GM21619 (cell line): Measurements from ENCODE around the gene RXRG.
"Not testable (repeated sequence)": the region's sequence is repeated elsewhere in the genome, so short reads cannot be mapped to it uniquely, and the experiment has no call there.

Experiments used
- ATAC-seq: cut with Tn5 transposase; IDR thresholded peaks from one replicate; pipeline ENCODE4 v1.9.1; 2021; ENCODE audit not compliant: unreplicated experiment

The RXRG gene

GRCh38 chr1:165444897-165445370, at the start of gene RXRG:
RXRG (minus strand) TSS chr1:165445126; CDS start chr1:165444893, 233 bp downstream.
- no peak for ATAC-seq

GRCh38 chr1:165492845-165493373, 48.0 kb upstream of the RXRG start:
- ATAC-seq = no peak

GRCh38 chr1:165490175-165490574, 45.2 kb upstream of the RXRG start:
- ATAC-seq = no peak

- no peak for ATAC-seq
Observed at GRCh38 chr1:165487921-165488320, 43.0 kb upstream of the RXRG start.

GRCh38 chr1:165486663-165487062, 41.7 kb upstream of the RXRG start:
- no peak for ATAC-seq

- no peak for ATAC-seq
Observed at GRCh38 chr1:165485716-165486115, 40.8 kb upstream of the RXRG start.

GRCh38 chr1:165484532-165484931, 39.6 kb upstream of the RXRG start:
- no peak for ATAC-seq

GRCh38 chr1:165483412-165483811, 38.5 kb upstream of the RXRG start:
- ATAC-seq = no peak

GRCh38 chr1:165481820-165482532, 37.0 kb upstream of the RXRG start:
- ATAC-seq = no peak

- ATAC-seq = no peak
Observed at GRCh38 chr1:165476776-165477175, 31.9 kb upstream of the RXRG start.

- ATAC-seq = no peak
Observed at GRCh38 chr1:165474196-165474595, 29.3 kb upstream of the RXRG start.

- ATAC-seq = no peak
Observed at GRCh38 chr1:165473081-165473480, 28.2 kb upstream of the RXRG start.

- ATAC-seq = no peak
Observed at GRCh38 chr1:165468726-165469249, 23.9 kb upstream of the RXRG start.

GRCh38 chr1:165468253-165468652, 23.3 kb upstream of the RXRG start:
- no peak for ATAC-seq

- ATAC-seq = no peak
Observed at GRCh38 chr1:165467706-165468105, 22.8 kb upstream of the RXRG start.

GRCh38 chr1:165463978-165464377, 19.1 kb upstream of the RXRG start:
- no peak for ATAC-seq

GRCh38 chr1:165459683-165460082, 14.8 kb upstream of the RXRG start:
- ATAC-seq = not testable (repeated sequence)

- ATAC-seq = no peak
Observed at GRCh38 chr1:165456861-165457260, 11.9 kb upstream of the RXRG start.

GRCh38 chr1:165456114-165456513, 11.2 kb upstream of the RXRG start:
- no peak for ATAC-seq

- no peak for ATAC-seq
Observed at GRCh38 chr1:165455111-165455510, 10.2 kb upstream of the RXRG start.

GRCh38 chr1:165454091-165454610, 9.2 kb upstream of the RXRG start:
- ATAC-seq = no peak
